Activated CD8-positive, alpha-beta memory T cell treated with anti-CD3 and anti-CD28 coated beads, Interleukin-2, amount 10 ng/mL, durations not matched to agents 7 days and 5 days (primary cell): ENCODE results near the gene ATAD2B. TPM values are rescaled to one million over a fixed set of nuclear protein-coding genes. Genes with fewer than 3 reads are reported as not detected.

Experiments used
- ATAC-seq: fragments of 150-1000 bp; cut with Tn5 transposase; one replicate; pipeline ENCODE4 v1.10.0; 2021; ENCODE audit warnings: moderate library complexity
- CTCF ChIA-PET: fragments of 350-600 bp; sonication (Branson Sonifier 250); formaldehyde crosslinking; loops from one replicate; lab custom pipeline; 2021; ENCODE audit warnings: antibody characterized with exemption; lab: Charles Lee
- DNase-seq: peaks from one replicate; pipeline ENCODE4 v3.0.0-alpha.2; 2020
- H3K27ac Mint-ChIP-seq: one replicate; pipeline ENCODE4 v1.8.0; 2021; ENCODE audit warnings: mild to moderate bottlenecking, mixed read lengths
- H3K27me3 Mint-ChIP-seq: one replicate; pipeline ENCODE4 v1.8.0; 2021; ENCODE audit warnings: mixed read lengths
- H3K36me3 Mint-ChIP-seq: one replicate; pipeline ENCODE4 v1.8.0; 2021; ENCODE audit warnings: mild to moderate bottlenecking, mixed read lengths
- H3K4me1 Mint-ChIP-seq: one replicate; pipeline ENCODE4 v1.8.0; 2021; ENCODE audit warnings: mixed read lengths
- H3K4me3 Mint-ChIP-seq: one replicate; pipeline ENCODE4 v1.8.0; 2021; ENCODE audit warnings: mild to moderate bottlenecking, moderate library complexity, mixed read lengths
- H3K9me3 Mint-ChIP-seq: one replicate; pipeline ENCODE4 v1.8.0; 2022; ENCODE audit warnings: low read depth, mixed read lengths
- total RNA-seq, 2 experiments: library from RNA; stranded (reverse); gene quantifications; one replicate each; pipeline ENCODE4 v1.2.3, GENCODE V29; 2021

Gene ATAD2B
- total RNA-seq, 2 experiments from 2014 or later = 18.2 to 26.8 TPM

DNA sequence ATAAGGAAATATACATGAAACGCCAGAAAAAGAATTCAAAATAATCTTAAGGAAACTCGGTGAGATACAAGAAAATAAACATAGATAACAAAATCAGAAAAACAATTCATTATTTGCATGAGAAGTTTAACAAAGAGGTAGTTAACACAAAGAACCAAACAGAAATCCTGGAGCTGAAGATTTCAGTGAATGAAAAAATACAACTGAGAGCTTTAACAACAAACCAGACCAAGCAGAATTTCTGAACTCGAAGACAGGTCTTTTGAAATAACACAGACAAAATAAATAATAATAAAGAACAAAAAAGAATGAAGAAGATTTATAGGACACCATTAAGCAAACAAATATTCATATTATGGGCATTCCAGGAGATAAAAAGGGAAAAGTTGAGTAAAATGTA is 204.7 kb downstream of the ATAD2B start:
- CTCF ChIA-PET = no interaction called here
- no peak for ATAC-seq

DNA sequence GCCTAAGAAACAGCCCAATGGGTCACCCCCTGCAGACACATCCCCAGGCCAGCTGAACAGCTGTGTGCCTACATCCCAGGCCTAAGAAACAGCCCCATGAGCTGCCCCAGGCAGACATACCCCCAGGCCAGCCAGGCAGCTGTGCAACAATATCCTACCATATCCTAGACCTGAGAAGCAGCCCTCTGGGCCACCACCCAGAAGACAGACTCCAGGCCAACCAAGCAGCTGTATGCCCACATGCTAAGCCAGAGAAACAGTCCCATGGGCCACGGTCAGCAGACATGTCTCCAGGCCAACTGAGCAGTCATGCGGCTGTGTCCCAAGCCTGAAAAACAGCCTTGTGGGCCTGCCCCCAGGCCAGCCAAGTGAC is 205.5 kb downstream of the ATAD2B start:
- H3K9me3 Mint-ChIP-seq = peaks cover 18% of the 10 kb centered on the region
- no peaks in the 10 kb centered on the region for H3K4me1 Mint-ChIP-seq
- DNase-seq (no peak), ATAC-seq (no peak)
- H3K27ac Mint-ChIP-seq = no peak overlapping the region
- H3K36me3 Mint-ChIP-seq = peaks cover 28% of the 10 kb centered on the region
- CTCF ChIA-PET = no interaction called here
- no peaks in the 10 kb centered on the region for H3K27me3 Mint-ChIP-seq
- H3K4me3 Mint-ChIP-seq = no peak overlapping the region

More for the DNA sequence above, 204.7 kb downstream of the ATAD2B start:
- H3K27ac Mint-ChIP-seq = no peak overlapping the region
- H3K4me3 Mint-ChIP-seq = no peak overlapping the region
- peaks cover 18% of the 10 kb centered on the region for H3K9me3 Mint-ChIP-seq
- H3K36me3 Mint-ChIP-seq = peaks cover 28% of the 10 kb centered on the region
- no peaks in the 10 kb centered on the region for H3K4me1 Mint-ChIP-seq
- H3K27me3 Mint-ChIP-seq = no peaks in the 10 kb centered on the region
- DNase-seq = no peak

DNA sequence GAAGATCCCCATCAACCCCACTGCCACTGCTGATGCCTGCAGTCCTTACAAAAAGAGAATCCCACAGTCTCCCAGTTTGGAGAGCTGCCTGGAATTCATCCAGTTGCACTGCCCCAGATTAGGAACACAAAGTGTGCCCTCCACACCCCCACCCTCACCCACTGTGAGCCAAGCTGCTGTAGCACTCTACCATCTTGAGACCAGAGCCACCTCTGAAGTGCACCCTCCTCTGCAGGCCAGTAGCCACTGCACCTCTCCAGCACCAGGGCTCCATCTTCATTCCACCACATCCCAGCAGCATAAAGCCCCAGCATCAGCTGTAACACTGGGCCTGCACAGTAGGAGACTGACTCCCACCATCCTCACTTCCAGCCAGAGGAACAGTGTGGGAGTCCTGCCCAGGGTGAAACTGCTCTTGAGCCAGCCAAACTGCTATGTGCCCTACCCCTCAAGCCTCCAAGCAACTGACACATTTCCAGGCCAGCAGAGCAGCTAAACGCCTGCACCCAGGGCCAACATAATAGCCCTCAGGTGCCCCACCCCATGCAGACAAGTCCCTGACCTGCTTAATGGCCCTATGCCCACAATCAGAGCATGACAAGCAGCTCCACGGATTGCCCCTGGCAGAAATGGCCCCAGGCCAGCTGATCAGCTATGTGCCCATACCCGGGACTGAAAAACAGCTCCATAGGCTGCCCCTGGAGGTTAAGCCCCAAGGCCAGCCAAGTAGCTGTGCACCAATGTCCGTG is 206.0 kb downstream of the ATAD2B start:
- H3K9me3 Mint-ChIP-seq = peaks cover 18% of the 10 kb centered on the region
- H3K36me3 Mint-ChIP-seq = peaks cover 26% of the 10 kb centered on the region
- H3K27ac Mint-ChIP-seq = no peak overlapping the region
- no peak overlapping the region for H3K4me3 Mint-ChIP-seq
- no peaks in the 10 kb centered on the region for H3K4me1 Mint-ChIP-seq
- H3K27me3 Mint-ChIP-seq = no peaks in the 10 kb centered on the region
- CTCF ChIA-PET = no interaction called here
- no peak for ATAC-seq
- no peak for DNase-seq

DNA sequence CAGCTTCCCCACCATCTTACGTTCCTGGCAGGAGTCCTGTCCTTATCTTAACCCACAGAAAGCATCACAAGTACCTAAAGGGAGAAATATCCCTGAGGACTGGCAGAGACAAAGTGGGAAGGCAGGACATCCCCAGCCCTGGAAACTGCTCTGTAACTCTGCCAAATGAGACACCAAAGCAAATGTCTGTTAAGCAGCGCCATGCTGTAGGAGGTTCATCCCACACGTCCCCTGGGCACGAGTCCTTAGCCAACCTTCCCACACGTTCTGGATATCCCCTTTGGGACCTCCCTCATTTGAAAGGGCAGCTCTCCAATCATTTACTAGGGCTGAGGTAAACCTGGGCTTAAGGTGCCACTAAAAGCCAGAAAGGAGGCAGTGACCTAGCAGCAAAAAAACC is 207.2 kb downstream of the ATAD2B start:
- H3K36me3 Mint-ChIP-seq = peaks cover 22% of the 10 kb centered on the region
- H3K27me3 Mint-ChIP-seq = no peaks in the 10 kb centered on the region
- no peaks in the 10 kb centered on the region for H3K4me1 Mint-ChIP-seq
- no peak overlapping the region for H3K4me3 Mint-ChIP-seq
- no peak for DNase-seq
- peaks cover 18% of the 10 kb centered on the region for H3K9me3 Mint-ChIP-seq
- H3K27ac Mint-ChIP-seq = no peak overlapping the region
- no peak for ATAC-seq
- CTCF ChIA-PET = no interaction called here

DNA sequence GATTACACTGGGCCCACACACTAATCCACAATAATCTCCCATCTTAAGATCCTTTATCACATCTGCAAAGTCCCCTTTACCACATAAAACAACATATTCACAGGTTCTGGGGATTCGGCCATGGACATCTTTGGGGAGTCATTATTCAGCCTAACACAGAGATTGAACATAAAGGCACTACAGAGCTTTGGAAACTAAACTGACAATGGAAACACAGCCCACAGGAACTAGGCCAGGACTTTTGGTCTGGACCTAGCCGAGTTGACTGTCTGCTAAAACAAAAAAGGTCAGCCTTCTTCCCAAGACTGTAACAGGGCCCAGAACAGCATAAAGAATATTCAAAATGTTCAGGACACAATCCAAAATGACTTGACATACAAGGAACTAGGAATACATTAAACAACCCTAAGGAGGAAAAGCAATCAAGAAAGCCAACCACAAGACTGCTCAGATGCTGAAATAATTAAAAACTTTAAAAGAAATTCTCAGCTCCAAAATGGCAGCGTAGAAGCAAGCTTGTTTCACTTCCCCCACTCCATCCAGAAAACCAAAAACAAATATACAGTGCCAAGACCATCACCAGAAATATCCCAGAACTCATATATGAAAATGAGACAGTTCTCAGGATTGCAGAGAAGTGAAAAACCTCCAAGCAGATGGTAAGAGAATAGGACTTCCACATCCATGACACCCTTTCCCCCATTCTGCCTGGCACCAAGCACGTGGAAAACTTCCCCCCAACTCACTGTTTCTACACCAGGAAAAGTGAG is 207.8 kb downstream of the ATAD2B start:
- DNase-seq = no peak
- Mint-ChIP-seq H3K4me3 (no peak overlapping the region), H3K27me3 (no peaks in the 10 kb centered on the region), H3K9me3 (peaks cover 18% of the 10 kb centered on the region), H3K36me3 (peaks cover 20% of the 10 kb centered on the region), H3K27ac (no peak overlapping the region), H3K4me1 (no peaks in the 10 kb centered on the region)
- no peak for ATAC-seq
- CTCF ChIA-PET = no interaction called here

DNA sequence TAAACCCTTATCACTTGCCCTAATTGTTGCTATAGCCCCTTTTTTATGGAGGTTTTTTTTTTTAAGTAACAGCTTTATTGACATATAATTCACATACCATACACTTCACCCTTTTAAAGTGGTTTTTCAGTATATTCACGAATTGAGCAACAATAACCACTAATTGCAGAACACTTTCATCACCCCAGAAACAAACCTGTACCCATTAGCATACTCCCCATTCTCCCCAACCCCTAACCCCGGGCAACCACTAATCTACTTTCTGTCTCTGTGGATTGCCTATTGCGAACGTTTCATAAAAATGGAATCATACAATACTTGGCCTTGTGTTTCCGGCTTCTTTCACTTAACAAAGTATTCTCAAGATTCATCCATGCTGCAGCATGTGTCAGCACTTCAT is 213.6 kb downstream of the ATAD2B start:
- Mint-ChIP-seq H3K27ac (no peak overlapping the region), H3K4me3 (no peak overlapping the region), H3K9me3 (no peaks in the 10 kb centered on the region), H3K4me1 (no peaks in the 10 kb centered on the region), H3K36me3 (no peaks in the 10 kb centered on the region), H3K27me3 (no peaks in the 10 kb centered on the region)
- no peak for DNase-seq
- CTCF ChIA-PET = no interaction called here
- no peak for ATAC-seq

DNA sequence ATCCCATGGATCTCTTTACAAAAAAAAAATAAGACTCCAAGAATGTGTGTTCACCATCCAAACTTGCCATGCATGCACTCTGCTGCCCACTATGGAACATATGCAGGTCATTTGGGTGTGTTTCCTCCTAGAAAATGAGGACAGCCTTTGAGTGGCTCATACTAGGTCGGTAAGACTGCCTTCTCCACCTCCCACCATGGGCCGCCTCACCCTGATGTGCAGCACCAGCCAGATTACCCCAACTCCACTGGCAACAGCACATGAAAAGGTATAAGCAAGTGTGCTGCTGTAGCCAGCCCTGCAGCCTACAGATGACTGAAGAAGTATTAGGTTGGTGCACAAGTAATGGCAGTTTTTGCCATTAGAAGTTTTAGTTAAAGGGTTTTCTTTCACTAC is 214.2 kb downstream of the ATAD2B start:
- Mint-ChIP-seq H3K27ac (no peak overlapping the region), H3K9me3 (no peaks in the 10 kb centered on the region), H3K4me1 (no peaks in the 10 kb centered on the region), H3K4me3 (no peak overlapping the region), H3K27me3 (no peaks in the 10 kb centered on the region), H3K36me3 (no peaks in the 10 kb centered on the region)
- DNase-seq (no peak), ATAC-seq (no peak)
- CTCF ChIA-PET = no interaction called here

DNA sequence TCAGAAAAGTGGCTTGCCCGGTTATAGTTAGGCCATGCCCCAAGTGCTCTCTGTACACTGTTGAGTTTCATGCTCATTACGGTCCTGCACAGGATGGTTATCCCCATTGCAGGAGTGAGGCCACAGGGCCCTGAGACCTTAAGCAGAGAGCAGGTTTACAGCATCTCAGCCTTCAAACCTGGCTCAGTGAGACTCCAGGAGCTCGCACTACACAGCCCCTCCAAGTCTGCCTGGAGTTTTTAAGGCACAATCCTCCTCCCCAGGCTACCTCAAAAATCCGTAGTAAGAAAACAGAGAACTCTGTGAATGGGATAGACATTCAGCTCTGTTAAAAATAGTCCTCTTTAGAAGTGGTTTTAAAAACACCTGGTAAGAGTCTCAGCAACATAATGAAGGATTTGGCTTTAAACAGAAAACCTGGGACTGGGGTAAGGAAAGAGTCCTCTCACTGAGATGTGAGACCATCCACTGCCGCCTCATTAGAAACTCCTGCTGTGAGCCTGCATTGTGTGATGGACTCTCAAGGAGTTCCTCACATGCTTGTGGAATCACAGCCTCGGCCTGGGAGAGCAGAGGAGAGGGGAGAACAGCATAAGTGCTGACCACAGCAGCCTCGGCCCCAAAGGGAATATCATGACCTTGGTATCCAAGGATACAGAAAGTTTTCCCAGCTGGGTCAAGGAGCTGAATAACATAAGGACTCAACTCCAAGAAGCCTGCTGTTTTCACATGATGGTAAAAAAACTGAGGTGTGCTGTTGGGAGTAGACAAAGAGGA is 214.8 kb downstream of the ATAD2B start:
- CTCF ChIA-PET = no interaction called here

DNA sequence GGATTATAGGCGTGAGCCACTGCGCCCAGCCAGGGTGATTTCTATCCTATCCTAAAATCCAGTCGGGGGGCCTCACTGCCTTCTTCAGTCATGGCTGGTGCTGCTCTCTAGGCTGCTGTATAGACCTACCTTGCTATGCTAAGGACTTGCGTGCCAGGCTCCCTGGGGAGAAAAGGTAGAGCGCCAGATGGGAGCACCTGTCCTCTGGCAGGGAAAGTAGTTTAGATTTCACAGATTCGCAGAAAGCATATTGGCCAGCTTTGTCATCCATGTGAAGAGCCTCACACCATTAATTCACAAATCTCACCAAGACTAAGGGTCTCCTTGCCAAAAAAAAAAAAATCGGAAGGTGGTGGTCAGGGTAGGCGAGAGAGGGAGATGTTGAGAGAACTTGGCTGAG is 217.6 kb downstream of the ATAD2B start:
- CTCF ChIA-PET = no interaction called here
- H3K36me3 Mint-ChIP-seq = no peaks in the 10 kb centered on the region
- no peak overlapping the region for H3K4me3 Mint-ChIP-seq
- H3K27ac Mint-ChIP-seq = no peak overlapping the region
- ATAC-seq (no peak), DNase-seq (no peak)
- no peaks in the 10 kb centered on the region for H3K4me1 Mint-ChIP-seq
- no peaks in the 10 kb centered on the region for H3K9me3 Mint-ChIP-seq
- no peaks in the 10 kb centered on the region for H3K27me3 Mint-ChIP-seq

More for the DNA sequence above, 214.8 kb downstream of the ATAD2B start:
- Mint-ChIP-seq H3K27ac (no peak overlapping the region), H3K4me3 (no peak overlapping the region), H3K4me1 (no peaks in the 10 kb centered on the region), H3K36me3 (no peaks in the 10 kb centered on the region), H3K9me3 (no peaks in the 10 kb centered on the region), H3K27me3 (no peaks in the 10 kb centered on the region)
- ATAC-seq (no peak), DNase-seq (no peak)

DNA sequence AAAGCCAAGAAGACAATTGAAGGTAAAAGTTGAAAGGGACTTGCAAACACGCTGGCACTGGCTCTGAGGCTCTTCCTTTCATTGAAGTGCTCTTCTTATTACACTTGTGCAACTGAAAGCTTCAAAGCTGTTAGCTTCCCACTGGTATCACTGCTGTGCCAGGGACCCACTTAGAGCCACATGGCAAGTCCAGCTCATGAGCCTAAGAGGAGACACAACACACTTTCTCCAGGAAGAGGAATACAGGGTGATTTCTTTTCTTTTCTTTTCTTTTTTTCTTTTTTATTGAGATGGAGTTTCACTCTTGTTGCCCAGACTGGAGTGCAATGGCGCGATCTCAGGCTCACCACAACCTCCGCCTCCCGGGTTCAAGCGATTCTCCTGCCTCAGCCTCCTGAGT is 218.2 kb downstream of the ATAD2B start:
- no peak for ATAC-seq
- Mint-ChIP-seq H3K36me3 (no peaks in the 10 kb centered on the region), H3K27me3 (no peaks in the 10 kb centered on the region), H3K4me1 (no peaks in the 10 kb centered on the region), H3K4me3 (no peak overlapping the region), H3K27ac (no peak overlapping the region), H3K9me3 (no peaks in the 10 kb centered on the region)
- CTCF ChIA-PET = no interaction called here
- DNase-seq = no peak

DNA sequence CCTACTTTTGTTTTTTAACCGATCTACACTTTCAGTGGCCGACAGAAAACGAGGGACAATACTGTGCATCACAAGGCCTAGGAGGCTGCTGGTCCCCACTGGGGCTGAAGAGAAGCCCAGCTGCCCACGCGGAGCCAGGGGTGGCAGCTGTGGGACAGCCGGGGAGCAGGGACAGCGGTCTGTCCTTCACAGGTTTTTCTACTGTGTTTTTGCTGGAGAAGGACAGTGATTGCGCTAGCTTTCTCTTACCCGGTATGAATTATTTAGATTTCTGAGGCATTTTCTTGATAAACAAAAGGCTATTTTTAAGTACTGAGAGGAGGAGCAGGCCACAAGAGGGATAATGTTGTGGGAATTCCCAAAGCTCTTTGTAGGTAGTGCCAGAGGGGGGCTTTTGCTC is 219.8 kb downstream of the ATAD2B start:
- CTCF ChIA-PET = no interaction called here
- ATAC-seq (no peak), DNase-seq (no peak)
- H3K27ac Mint-ChIP-seq = no peak overlapping the region
- H3K27me3 Mint-ChIP-seq = no peaks in the 10 kb centered on the region
- no peak overlapping the region for H3K4me3 Mint-ChIP-seq
- H3K36me3 Mint-ChIP-seq = no peaks in the 10 kb centered on the region
- no peaks in the 10 kb centered on the region for H3K9me3 Mint-ChIP-seq
- no peaks in the 10 kb centered on the region for H3K4me1 Mint-ChIP-seq

DNA sequence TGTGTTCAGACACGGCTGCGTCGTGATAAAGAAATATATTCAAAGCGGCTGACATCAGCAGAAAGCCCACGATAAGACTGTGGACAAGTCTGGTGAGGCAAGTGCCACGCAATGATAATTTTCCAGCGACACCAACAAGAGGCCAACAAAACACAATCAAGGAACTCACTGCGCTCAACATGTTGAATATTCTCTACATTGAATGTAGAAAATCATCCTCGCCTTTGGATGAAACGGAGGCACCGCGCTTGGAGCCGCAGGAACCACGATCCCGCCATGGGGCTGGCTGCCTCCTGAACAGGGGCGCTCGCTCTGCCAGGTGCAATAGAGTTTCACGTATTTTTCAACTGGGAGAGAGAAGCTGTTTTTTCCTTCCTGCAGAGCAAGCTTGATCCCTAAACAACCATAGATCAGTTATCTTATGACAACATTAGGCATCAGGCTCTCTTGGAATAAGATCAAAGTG is 220.3 kb downstream of the ATAD2B start:
- no peak for ATAC-seq
- H3K36me3 Mint-ChIP-seq = no peaks in the 10 kb centered on the region
- H3K27me3 Mint-ChIP-seq = no peaks in the 10 kb centered on the region
- DNase-seq = no peak
- H3K27ac Mint-ChIP-seq = no peak overlapping the region
- CTCF ChIA-PET = no interaction called here
- no peak overlapping the region for H3K4me3 Mint-ChIP-seq
- no peaks in the 10 kb centered on the region for H3K4me1 Mint-ChIP-seq
- no peaks in the 10 kb centered on the region for H3K9me3 Mint-ChIP-seq

DNA sequence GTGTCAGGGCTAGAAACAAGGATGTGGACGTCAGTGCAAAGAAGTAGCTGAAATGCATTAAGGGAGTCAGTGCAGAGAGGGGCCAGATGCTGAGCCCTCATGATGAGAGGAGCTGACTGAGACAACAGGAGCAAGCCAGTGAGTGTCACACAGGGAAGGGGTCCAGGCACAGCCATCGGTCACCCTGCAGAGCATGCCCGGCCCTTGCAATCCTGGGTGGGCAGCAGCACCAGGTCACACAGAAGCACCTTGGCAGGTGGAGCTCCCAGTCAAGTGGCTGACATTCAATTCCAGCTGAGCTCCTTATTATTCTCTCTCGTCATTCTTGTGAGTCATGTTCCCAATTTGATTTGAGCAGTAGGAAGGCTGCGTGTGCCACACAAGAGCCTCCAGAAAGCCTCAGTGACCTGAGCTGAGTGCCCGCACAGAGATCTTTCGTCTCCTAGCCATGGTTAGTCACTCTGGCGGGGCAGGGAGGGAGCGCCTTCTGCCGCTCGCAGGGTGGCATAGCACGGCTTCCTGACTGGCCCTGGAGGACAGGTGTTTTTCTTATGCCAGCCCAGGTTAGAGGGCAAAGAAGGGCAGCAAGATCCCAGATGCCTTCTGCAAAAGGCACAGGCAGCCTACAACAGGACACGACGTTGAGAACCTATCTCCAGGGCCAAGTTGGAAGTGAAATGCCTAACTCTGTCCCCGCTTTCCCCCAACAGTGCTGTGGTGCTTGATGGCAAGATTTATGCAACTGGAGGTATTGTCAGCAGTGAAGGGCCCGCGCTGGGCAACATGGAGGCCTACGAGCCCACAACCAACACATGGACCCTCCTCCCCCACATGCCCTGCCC is 220.9 kb downstream of the ATAD2B start:
- no peaks in the 10 kb centered on the region for H3K36me3 Mint-ChIP-seq
- no peak for ATAC-seq
- CTCF ChIA-PET = no interaction called here
- H3K4me3 Mint-ChIP-seq = no peak overlapping the region
- no peaks in the 10 kb centered on the region for H3K4me1 Mint-ChIP-seq
- no peaks in the 10 kb centered on the region for H3K27me3 Mint-ChIP-seq
- DNase-seq = peak; percentile 36
- H3K27ac Mint-ChIP-seq = no peak overlapping the region
- no peaks in the 10 kb centered on the region for H3K9me3 Mint-ChIP-seq
